Measurements from ENCODE around the gene C3orf18. TPM values are rescaled to one million over a fixed set of nuclear protein-coding genes. Genes with fewer than 3 reads are reported as not detected.

Gene C3orf18
- total RNA-seq, 1 donor from 2014 or later, result 7.2 TPM

DNA sequence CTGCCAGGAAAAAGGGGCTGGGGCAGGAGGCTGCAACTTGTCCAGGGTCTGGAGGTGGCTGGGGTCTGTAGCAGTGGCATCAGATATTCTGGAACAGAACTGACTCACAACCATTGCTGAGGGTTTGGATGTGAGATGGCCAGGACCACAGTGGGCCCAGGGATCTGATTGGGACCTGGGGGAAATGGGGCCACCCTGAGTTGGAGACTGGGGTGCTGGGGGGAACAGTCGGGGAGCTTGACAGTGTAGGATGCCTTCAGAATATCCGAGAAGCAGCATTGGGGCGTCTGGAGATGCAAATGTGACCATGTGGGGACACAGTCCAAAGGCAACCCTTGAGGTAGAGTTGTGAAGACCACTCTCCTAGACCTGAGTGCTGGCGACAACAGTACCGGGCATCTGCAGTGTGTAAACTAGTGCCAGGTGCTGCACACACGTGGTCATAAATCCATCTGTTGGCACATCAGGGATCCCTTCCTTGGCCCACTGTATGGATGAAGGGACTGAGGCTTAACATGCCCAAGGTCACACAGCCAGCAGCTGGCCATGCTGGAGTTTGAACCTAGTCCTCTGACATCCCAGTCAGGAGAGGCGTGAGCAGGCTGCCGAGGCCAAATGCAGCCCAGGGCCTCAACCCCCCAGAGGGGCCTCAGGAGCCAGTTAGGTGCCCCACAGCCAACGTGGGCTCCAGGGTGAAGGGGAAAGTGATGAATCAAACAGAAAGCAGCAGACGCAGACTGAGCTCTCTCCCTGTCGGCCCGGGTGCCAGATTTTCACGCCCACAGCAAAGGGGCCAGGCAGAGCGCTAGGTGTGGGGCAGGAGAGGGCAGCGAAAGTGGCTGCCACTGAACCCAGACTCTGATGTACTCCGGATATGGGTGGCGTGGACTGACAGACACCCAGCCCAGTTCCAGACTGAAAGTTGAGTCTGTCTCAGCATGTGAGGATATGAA, 20.5 kb upstream of the C3orf18 start:
- no peak for FAIRE-seq
- H3K27me3 Mint-ChIP-seq (ENCODE audit: low read depth, unreplicated experiment), result peaks cover 6% of the 10 kb centered on the region

DNA sequence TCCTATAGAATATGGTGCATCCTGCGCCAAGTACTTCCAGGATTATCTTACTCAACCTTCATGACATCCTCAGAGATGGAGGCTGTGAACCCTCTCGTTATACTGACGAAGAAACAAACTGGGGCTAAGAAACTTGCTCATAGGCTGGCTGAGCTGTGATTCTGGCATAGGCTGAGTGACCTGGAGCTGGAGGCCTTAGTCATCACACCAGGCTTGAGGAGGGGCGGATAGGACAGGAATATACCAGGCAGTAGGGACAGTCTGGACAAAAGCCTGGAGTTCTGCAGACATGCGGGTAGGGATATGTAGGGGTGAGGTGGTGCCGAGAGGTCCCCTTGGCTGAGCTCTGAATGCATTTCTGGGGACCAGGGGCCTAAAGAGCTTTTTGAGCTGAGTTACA, 19.8 kb upstream of the C3orf18 start:
- DNase-seq (ENCODE audit: low read depth), result no peak
- Histone ChIP-seq H2AFZ (ENCODE audit: low read depth, low read length) (no peak overlapping the region), H3K4me1 (ENCODE audit: insufficient read depth, low read length) (no peaks in the 10 kb centered on the region), H3K4me2 (ENCODE audit: low read length) (no peak overlapping the region), H3K27me3 (ENCODE audit: insufficient read depth, low read length) (peaks cover 3% of the 10 kb centered on the region), H4K20me1 (ENCODE audit: insufficient read depth, low read length) (no peaks in the 10 kb centered on the region), H3K27ac (ENCODE audit: low read depth, low read length) (no peak overlapping the region), H3K36me3 (ENCODE audit: insufficient read depth, low read length) (no peaks in the 10 kb centered on the region), H3K79me2 (ENCODE audit: insufficient read depth, low read length) (no peaks in the 10 kb centered on the region), H3K9me3 (ENCODE audit: insufficient read depth, low read depth, low read length) (no peaks in the 10 kb centered on the region), H3K9ac (ENCODE audit: low read length) (no peak overlapping the region), H3K4me3 (ENCODE audit: insufficient read depth, low read depth, low read length) (no peak overlapping the region)
- no peak for FAIRE-seq
- H3K4me1 Mint-ChIP-seq (ENCODE audit: low read depth, unreplicated experiment), result peaks cover 12% of the 10 kb centered on the region
- peak overlapping the region; percentile 19 for H3K27ac Mint-ChIP-seq (ENCODE audit: unreplicated experiment)
- H3K36me3 Mint-ChIP-seq (ENCODE audit: low read depth, unreplicated experiment), result peaks cover 6% of the 10 kb centered on the region
- no peaks in the 10 kb centered on the region for H3K9me3 Mint-ChIP-seq (ENCODE audit: unreplicated experiment)
- no peak for TF ChIP-seq EZH2 (IDR thresholded peaks at IDR 0.05; ENCODE audit: insufficient read depth, low read length)
- TF ChIP-seq, protein P1, sequence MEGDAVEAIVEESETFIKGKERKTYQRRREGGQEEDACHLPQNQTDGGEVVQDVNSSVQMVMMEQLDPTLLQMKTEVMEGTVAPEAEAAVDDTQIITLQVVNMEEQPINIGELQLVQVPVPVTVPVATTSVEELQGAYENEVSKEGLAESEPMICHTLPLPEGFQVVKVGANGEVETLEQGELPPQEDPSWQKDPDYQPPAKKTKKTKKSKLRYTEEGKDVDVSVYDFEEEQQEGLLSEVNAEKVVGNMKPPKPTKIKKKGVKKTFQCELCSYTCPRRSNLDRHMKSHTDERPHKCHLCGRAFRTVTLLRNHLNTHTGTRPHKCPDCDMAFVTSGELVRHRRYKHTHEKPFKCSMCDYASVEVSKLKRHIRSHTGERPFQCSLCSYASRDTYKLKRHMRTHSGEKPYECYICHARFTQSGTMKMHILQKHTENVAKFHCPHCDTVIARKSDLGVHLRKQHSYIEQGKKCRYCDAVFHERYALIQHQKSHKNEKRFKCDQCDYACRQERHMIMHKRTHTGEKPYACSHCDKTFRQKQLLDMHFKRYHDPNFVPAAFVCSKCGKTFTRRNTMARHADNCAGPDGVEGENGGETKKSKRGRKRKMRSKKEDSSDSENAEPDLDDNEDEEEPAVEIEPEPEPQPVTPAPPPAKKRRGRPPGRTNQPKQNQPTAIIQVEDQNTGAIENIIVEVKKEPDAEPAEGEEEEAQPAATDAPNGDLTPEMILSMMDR (IDR thresholded peaks at IDR 0.05; ENCODE audit: insufficient read depth, low read depth, low read length), result no peak
- peaks cover 4% of the 10 kb centered on the region for H3K27me3 Mint-ChIP-seq (ENCODE audit: low read depth, unreplicated experiment)
- H3K4me3 Mint-ChIP-seq (ENCODE audit: unreplicated experiment), result no peak overlapping the region

More for the DNA sequence above, 20.5 kb upstream of the C3orf18 start:
- DNase-seq (ENCODE audit: low read depth), result no peak
- TF ChIP-seq, protein P1 (IDR thresholded peaks at IDR 0.05; ENCODE audit: insufficient read depth, low read depth, low read length), result no peak
- no peak for TF ChIP-seq EZH2 (IDR thresholded peaks at IDR 0.05; ENCODE audit: insufficient read depth, low read length)
- H3K27ac ChIP-seq (ENCODE audit: low read depth, low read length), result no peak overlapping the region
- H3K9ac ChIP-seq (ENCODE audit: low read length), result no peak overlapping the region
- H3K27me3 ChIP-seq (ENCODE audit: insufficient read depth, low read length), result peaks cover 3% of the 10 kb centered on the region
- no peak overlapping the region for H3K4me3 Mint-ChIP-seq (ENCODE audit: unreplicated experiment)
- no peak overlapping the region for H2AFZ ChIP-seq (ENCODE audit: low read depth, low read length)
- H3K79me2 ChIP-seq (ENCODE audit: insufficient read depth, low read length), result no peaks in the 10 kb centered on the region
- peaks cover 4% of the 10 kb centered on the region for H3K36me3 Mint-ChIP-seq (ENCODE audit: low read depth, unreplicated experiment)
- H3K4me3 ChIP-seq (ENCODE audit: insufficient read depth, low read depth, low read length), result no peak overlapping the region
- no peaks in the 10 kb centered on the region for H4K20me1 ChIP-seq (ENCODE audit: insufficient read depth, low read length)
- no peaks in the 10 kb centered on the region for H3K4me1 ChIP-seq (ENCODE audit: insufficient read depth, low read length)
- H3K4me2 ChIP-seq (ENCODE audit: low read length), result no peak overlapping the region
- peaks cover 12% of the 10 kb centered on the region for H3K4me1 Mint-ChIP-seq (ENCODE audit: low read depth, unreplicated experiment)
- no peaks in the 10 kb centered on the region for H3K9me3 Mint-ChIP-seq (ENCODE audit: unreplicated experiment)
- H3K9me3 ChIP-seq (ENCODE audit: insufficient read depth, low read depth, low read length), result no peaks in the 10 kb centered on the region
- H3K36me3 ChIP-seq (ENCODE audit: insufficient read depth, low read length), result no peaks in the 10 kb centered on the region
- no peak overlapping the region for H3K27ac Mint-ChIP-seq (ENCODE audit: unreplicated experiment)

DNA sequence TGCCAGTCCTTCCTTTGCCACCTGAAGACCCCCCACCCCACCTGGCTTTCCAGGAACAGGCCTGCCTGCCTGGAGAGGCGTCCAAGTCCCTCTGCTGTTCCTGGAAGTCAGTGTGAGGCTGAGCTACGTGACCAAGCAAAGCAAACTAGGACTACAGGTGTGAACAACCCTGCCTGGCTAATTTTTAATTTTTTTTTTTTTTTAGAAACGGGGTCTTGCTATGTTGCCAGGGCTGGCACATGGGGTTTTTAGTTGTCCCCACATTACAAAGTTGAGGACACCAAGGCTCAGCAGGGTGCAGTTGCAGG, 19.2 kb upstream of the C3orf18 start:
- Histone ChIP-seq H3K9me3 (ENCODE audit: insufficient read depth, low read depth, low read length) (no peaks in the 10 kb centered on the region), H3K4me1 (ENCODE audit: insufficient read depth, low read length) (no peaks in the 10 kb centered on the region), H3K36me3 (ENCODE audit: insufficient read depth, low read length) (no peaks in the 10 kb centered on the region), H4K20me1 (ENCODE audit: insufficient read depth, low read length) (no peaks in the 10 kb centered on the region), H3K79me2 (ENCODE audit: insufficient read depth, low read length) (no peaks in the 10 kb centered on the region), H3K27me3 (ENCODE audit: insufficient read depth, low read length) (no peaks in the 10 kb centered on the region), H3K4me3 (ENCODE audit: insufficient read depth, low read depth, low read length) (no peak overlapping the region), H2AFZ (ENCODE audit: low read depth, low read length) (no peak overlapping the region), H3K9ac (ENCODE audit: low read length) (no peak overlapping the region), H3K4me2 (ENCODE audit: low read length) (no peak overlapping the region), H3K27ac (ENCODE audit: low read depth, low read length) (no peak overlapping the region)
- Mint-ChIP-seq H3K36me3 (ENCODE audit: low read depth, unreplicated experiment) (peaks cover 8% of the 10 kb centered on the region), H3K4me1 (ENCODE audit: low read depth, unreplicated experiment) (peaks cover 12% of the 10 kb centered on the region), H3K27ac (ENCODE audit: unreplicated experiment) (no peak overlapping the region), H3K4me3 (ENCODE audit: unreplicated experiment) (no peak overlapping the region), H3K27me3 (ENCODE audit: low read depth, unreplicated experiment) (peaks cover 4% of the 10 kb centered on the region), H3K9me3 (ENCODE audit: unreplicated experiment) (no peaks in the 10 kb centered on the region)
- FAIRE-seq (no peak), DNase-seq (ENCODE audit: low read depth) (no peak)
- TF ChIP-seq, protein P1 (IDR thresholded peaks at IDR 0.05; ENCODE audit: insufficient read depth, low read depth, low read length), result no peak
- TF ChIP-seq EZH2 (IDR thresholded peaks at IDR 0.05; ENCODE audit: insufficient read depth, low read length), result no peak
